ENCODE data around the gene SH2D7.
A peak's percentile ranks its signal among the peaks of the same experiment; 100 is the strongest.

SH2D7 gene

GRCh38 chr15:78104566-78105475, 12.5 kb downstream of the SH2D7 start:
- no peak for DNase-seq

GRCh38 chr15:78105476-78106241, 13.3 kb downstream of the SH2D7 start:
- DNase-seq: no peak

- no peak for DNase-seq
These were observed 15.1 kb downstream of the SH2D7 start for GRCh38 chr15:78107471-78107870.

GRCh38 chr15:78108300-78109084, 16.1 kb downstream of the SH2D7 start:
- DNase-seq: peak in 12 of 14 donors; percentile 18 to 76 (median 41)

DNA sequence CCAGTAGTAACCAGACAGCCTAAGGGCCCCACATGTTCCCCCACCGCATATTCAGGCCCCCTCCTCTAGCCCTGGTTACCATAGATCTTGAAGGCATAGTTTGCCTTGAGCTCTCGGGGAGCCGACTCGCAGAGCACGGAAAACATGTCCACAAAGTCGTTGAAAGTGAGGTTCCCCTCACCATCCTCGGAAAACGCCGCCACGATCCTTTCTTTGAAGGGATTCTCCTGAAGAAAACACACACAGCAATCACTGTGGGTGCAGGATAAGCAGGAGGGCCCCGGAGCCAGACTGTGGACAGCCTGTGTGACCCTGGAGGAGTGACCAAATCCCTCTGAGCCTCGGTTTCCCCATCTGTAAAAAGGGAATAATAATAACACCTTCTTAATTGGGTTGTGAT, 16.8 kb downstream of the SH2D7 start:
- DNase-seq: no peak

DNA sequence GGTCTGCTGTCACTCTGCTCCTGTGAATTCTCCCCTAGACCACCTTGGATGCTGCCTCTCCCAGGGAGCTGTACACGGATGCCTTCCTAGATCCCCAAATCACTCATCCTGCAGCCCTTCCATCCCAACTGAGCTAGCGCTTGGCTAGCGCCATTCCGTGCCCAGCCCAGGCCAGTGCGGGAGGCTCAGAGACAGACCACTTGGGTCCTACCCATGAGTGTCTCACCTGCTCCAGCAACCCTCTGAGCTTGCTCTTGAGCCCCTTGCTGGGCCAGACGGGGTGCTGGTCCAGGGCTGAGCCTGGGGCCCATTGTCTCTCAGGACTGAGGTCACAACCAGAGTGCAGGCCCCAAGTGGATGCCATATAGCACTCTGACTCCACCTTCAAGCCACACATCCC, 17.7 kb downstream of the SH2D7 start:
- no peak for DNase-seq

DNA sequence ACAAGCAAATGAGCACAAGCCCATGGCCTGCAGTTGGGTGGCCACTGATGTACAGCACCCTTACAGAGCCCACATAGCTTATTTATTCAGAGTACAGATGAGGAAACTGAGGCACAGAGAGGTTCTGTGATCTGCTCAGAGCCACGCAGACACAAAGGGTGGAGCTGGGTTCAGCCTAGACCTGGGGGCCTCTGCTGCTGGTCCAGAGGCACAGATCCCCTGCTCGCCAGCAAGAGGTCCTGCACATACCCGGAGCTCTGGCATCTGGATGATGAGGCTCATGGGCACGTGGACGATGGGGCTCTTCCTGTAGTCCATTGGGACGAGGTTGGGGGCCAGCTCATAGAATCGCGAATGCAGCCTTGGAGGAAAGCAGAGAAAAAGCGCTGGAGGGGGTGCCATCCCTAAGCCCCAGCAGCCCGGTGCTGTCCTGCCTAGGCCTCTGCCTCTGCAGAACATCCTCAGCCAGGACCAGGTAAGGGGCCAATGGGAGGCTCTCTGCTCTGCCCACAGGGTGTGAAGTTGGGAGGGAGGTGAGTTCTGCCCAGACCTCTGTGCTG, 18.6 kb downstream of the SH2D7 start:
- no peak for DNase-seq

GRCh38 chr15:78111788-78112187, 19.4 kb downstream of the SH2D7 start:
- no peak for DNase-seq

- DNase-seq: no peak
These were observed 20.2 kb downstream of the SH2D7 start for GRCh38 chr15:78112551-78112950.

GRCh38 chr15:78120523-78120922, 28.2 kb downstream of the SH2D7 start:
- no peak for DNase-seq

- no peak for DNase-seq
These were observed 32.9 kb downstream of the SH2D7 start for GRCh38 chr15:78125267-78125666.

- no peak for DNase-seq
These were observed 35.5 kb downstream of the SH2D7 start for GRCh38 chr15:78127882-78128281.

- peak in 1 of 14 donors; percentile 21 for DNase-seq
These were observed 36.9 kb downstream of the SH2D7 start for GRCh38 chr15:78129077-78129750.

DNA sequence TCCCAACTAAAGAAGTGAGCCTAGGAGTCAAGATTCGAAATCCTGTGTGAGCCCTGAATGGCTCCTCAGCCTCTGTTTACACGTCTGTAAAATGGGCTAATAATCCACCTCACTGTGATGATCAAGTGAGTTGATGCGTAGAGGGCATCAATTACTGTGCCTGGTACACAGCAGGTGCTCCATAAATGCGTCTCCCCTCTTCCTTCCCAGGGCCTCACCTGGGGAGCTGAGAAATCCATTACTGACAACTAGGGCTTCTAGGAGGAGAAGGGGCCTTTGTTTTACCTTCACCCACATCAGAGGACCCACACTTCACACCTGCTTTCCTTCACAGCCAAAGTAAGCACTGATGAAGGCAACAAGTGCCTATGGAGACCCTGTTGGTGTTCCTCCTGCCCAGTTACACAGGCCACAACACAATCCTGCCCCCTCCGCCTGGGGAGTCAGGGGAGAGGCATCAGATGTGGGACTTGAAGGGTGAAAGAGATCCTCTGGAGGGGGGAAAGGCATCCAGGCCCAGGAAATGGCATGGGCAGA, 37.5 kb downstream of the SH2D7 start:
- no peak for DNase-seq

DNA sequence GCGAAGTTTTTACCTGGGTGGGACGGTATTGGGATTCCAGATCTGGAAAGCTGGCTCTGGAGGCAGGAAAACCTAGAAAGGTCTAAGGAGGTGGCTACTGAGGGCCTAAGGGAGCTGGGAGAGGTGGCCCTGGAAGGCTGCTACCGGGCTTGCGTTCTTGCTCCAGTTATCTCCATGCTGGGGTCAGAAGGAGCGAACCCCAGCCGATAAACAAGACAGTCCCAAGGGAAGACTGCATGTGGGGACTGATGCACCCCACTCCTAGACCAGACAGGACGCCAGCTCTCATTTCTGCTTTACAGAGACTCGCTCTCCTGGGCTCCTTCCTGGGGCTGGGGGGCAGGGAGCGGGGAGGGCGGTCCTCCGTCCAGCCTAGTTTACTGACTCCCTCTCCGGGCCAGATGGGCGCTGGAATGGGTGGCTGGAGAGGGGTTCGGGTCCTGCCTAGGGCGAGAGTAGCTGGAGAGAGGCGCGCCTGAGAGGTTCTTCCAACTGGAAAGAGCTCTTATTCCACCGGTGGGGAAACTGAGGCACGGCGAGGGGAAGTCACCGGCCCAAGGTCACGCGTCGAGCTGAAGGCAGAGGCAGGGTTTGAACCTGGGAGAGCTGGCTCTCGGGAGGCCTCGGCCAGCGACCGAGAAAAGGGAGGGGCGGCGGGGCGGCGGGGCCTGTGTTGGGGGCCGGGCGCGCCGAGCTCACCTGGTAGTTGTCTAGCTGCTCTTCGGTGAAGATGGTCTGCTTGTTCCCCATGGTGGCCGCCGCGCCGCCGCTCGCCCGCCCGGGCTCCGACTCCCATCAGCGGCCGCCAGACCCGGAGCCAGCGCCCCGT, 38.3 kb downstream of the SH2D7 start:
- no peak for DNase-seq

DNA sequence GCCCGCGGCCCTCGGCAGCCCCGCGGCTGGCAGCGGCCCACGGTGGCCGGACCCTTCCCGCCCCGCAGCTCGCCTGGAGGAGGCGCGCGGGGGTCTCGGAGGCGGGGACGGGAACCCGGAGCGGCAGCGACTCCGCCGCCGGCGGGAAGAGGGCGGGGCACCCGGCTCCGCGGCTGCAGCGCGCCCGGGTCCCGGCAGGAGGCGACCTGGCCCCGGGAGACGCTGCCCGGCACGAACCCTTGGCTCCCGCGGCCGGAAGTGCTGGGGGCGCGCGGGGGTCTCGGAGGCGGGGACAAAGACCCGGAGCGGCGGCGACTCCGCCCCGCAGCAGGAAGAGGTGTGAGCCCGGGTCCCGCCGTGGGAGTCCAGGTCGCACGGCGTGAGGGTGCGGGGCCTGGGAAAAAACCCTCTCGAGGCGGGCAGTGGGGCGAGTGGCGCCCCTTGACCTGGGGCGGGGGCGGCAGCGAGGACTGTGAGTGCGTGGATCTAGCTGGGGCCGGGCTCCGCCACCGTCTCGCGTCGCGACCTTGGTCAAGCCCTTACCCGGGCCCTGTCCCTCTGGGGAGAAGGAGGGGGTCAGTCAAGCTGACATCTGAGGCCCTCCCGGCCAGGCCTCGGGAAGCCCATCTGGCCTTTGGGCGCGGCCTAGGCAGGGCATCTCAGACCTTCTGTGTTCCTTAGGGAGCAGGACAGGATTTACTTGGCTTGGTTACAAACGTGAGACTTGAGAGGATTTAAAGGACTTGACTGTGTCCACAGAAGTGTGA, 39.1 kb downstream of the SH2D7 start, which contains the start of gene CIB2:
TSS of gene CIB2 (minus strand) at position 151 of the 767 bp plus-strand sequence. CDS start 230 bp downstream, outside the sequence.
- DNase-seq: peak in 8 of 14 donors; percentile 11 to 76 (median 26)

- DNase-seq: no peak
These were observed 41.4 kb downstream of the SH2D7 start for GRCh38 chr15:78133801-78134200.

- no peak for DNase-seq
These were observed 47.2 kb downstream of the SH2D7 start for GRCh38 chr15:78139578-78139977.

GRCh38 chr15:78140292-78140691, 47.9 kb downstream of the SH2D7 start:
- DNase-seq: no peak

DNA sequence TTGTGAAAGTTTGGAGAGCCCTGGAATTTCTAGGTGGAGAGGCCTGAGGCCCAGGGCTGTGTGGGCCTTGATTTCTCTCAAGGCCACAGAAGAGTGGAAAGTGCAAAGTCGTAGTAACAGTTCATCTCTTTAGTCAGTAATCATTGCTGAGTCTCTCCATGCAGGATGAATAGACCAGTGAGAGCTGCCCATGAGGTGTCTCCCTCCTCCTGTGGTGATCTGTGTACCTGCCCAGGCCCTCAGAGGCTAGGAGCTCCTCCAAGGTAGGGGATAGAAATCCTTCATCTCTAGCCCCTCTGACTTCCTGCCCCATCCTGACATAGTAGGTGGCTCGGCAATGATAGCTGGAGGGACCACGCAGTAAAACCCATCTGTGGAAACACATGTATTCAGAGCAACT, 50.0 kb downstream of the SH2D7 start:
- DNase-seq: no peak

Measured in C1 segment of cervical spinal cord (tissue), 14 donors.